Gastrocnemius medialis (tissue), 4 donors: ENCODE data around the gene MTERF4. TPM values are rescaled to one million over a fixed set of nuclear protein-coding genes. Genes with fewer than 3 reads are reported as not detected.

Experiments
- ATAC-seq, 2 donors: fragments of 150-250 bp; one replicate each; pipeline ENCODE4 v1.9.1; 2016
- DNase-seq, 2 donors: peaks; one replicate each; pipeline ENCODE4 v3.0.0-alpha.2; 2019
- H3K27ac ChIP-seq, 4 donors: fragments of 200-600 bp; sonication (generic); 1 replicate in 1 of 4; 2 replicates in 3 of 4; pipeline ENCODE4 v1.5.1; 2016 to 2018; ENCODE audit warnings: mild to moderate bottlenecking in 2 of 4, moderate library complexity in 1 of 4
- H3K27me3 ChIP-seq, 3 donors: fragments of 200-600 bp; sonication (generic) in 2 of 3; 1 replicate in 1 of 3; 2 replicates in 2 of 3; pipeline versions ENCODE4 v1.5.1 to v1.6.0; 2016 to 2019; ENCODE audit warnings: mild to moderate bottlenecking in 1 of 3, moderate library complexity in 1 of 3
- H3K36me3 ChIP-seq, 2 donors: fragments of 200-600 bp; sonication (generic) in 1 of 2; one replicate each; pipeline ENCODE4 v1.5.1; 2017 to 2018
- H3K4me1 ChIP-seq, 2 donors: fragments of 200-600 bp; sonication (generic) in 1 of 2; one replicate each; pipeline ENCODE4 v1.5.1; 2016 to 2017; ENCODE audit warnings: mild to moderate bottlenecking in 2 of 2
- H3K4me3 ChIP-seq, 4 donors: fragments of 200-600 bp; sonication (generic) in 3 of 4; 1 replicate in 1 of 4; 2 replicates in 3 of 4; pipeline ENCODE4 v1.5.1; 2016 to 2019; ENCODE audit warnings: mild to moderate bottlenecking in 2 of 4
- H3K9me3 ChIP-seq, 3 donors: fragments of 200-600 bp; sonication (generic) in 2 of 3; 1 replicate in 1 of 3; 2 replicates in 2 of 3; pipeline ENCODE4 v1.5.1; 2016 to 2019
- CTCF ChIP-seq, 5 experiments: fragments of 450-650 bp in 3 of 5; fragments of 200-600 bp in 2 of 5; sonication (generic) in 2 of 5; IDR thresholded peaks in 4 of 5; conservative IDR thresholded peaks in 1 of 5; 1 replicate in 4 of 5; 2 replicates in 1 of 5; pipeline ENCODE4 v1.5.1; 2016 to 2019; ENCODE audit warnings: antibody characterized with exemption in 5 of 5, mild to moderate bottlenecking in 3 of 5, moderate library complexity in 3 of 5
- POLR2A ChIP-seq, 2 donors: fragments of 450-650 bp; IDR thresholded peaks; one replicate each; pipeline ENCODE4 v1.6.1; 2017; ENCODE audit warnings: antibody characterized with exemption in 2 of 2, mild to moderate bottlenecking in 2 of 2, moderate library complexity in 2 of 2
- in situ Hi-C, 4 donors: fragments of 200-750 bp; cut with MboI; loops; one replicate each; pipeline versions ENCODE4 v1.15.0 to v1.8.0; 2017; ENCODE audit warnings: low sequenced_read_pairs in 4 of 4
- intact Hi-C: fragments of 100-400 bp; cut with DNase I; formaldehyde crosslinking; loops from one replicate; pipeline ENCODE4 v1.15.1; 2023; ENCODE audit warnings: low total_unique reads
- total RNA-seq, 4 donors: library from RNA; depleted of rRNA; stranded (reverse); fragments of >200 nt; gene quantifications; one replicate each; pipeline versions ENCODE4 v1.1.0 to v1.2.3, GENCODE V29; 2016

MTERF4 gene
- total RNA-seq, 4 donors from 2014 or later, result 21.8 to 49.3 (median 37.0) TPM

- H3K36me3 ChIP-seq, result no peaks in the 10 kb centered on the region
Observed at GRCh38 chr2:241132538-241133435, 30.7 kb upstream of the MTERF4 start.

GRCh38 chr2:241131531-241131930, 29.4 kb upstream of the MTERF4 start:
- no peak for DNase-seq
- intact Hi-C loops, result no loop called here

More at GRCh38 chr2:241132538-241133435, 30.7 kb upstream of the MTERF4 start:
- H3K9me3 ChIP-seq, result no peaks in the 10 kb centered on the region
- no peaks in the 10 kb centered on the region for H3K27me3 ChIP-seq
- in situ Hi-C loops, result no loop called here
- H3K27ac ChIP-seq, result no peak overlapping the region
- H3K4me3 ChIP-seq, result no peak overlapping the region
- no peak for DNase-seq
- no peak for ATAC-seq
- intact Hi-C loops, result no loop called here
- no peaks in the 10 kb centered on the region for H3K4me1 ChIP-seq
- no peak for TF ChIP-seq POLR2A (IDR thresholded peaks at IDR 0.05)
- no peak for TF ChIP-seq CTCF (IDR thresholded peaks at IDR 0.05 in 4 of 5, conservative IDR thresholded peaks at IDR 0.05 in 1 of 5)

GRCh38 chr2:241130316-241130715, 28.2 kb upstream of the MTERF4 start:
- H3K36me3 ChIP-seq, result no peaks in the 10 kb centered on the region
- TF ChIP-seq CTCF (IDR thresholded peaks at IDR 0.05 in 4 of 5, conservative IDR thresholded peaks at IDR 0.05 in 1 of 5), result no peak
- TF ChIP-seq POLR2A (IDR thresholded peaks at IDR 0.05), result no peak
- H3K9me3 ChIP-seq, result no peaks in the 10 kb centered on the region
- H3K4me3 ChIP-seq, result no peak overlapping the region
- no peaks in the 10 kb centered on the region for H3K27me3 ChIP-seq
- H3K27ac ChIP-seq, result no peak overlapping the region
- H3K4me1 ChIP-seq, result no peaks in the 10 kb centered on the region
- no peak for DNase-seq
- ATAC-seq, result no peak
- in situ Hi-C loops, result no loop called here
- intact Hi-C loops, result no loop called here

More at GRCh38 chr2:241131531-241131930, 29.4 kb upstream of the MTERF4 start:
- no peaks in the 10 kb centered on the region for H3K36me3 ChIP-seq
- ATAC-seq, result no peak
- no peaks in the 10 kb centered on the region for H3K4me1 ChIP-seq
- no peak overlapping the region for H3K4me3 ChIP-seq
- no peaks in the 10 kb centered on the region for H3K9me3 ChIP-seq
- no peak overlapping the region for H3K27ac ChIP-seq
- in situ Hi-C loops, result no loop called here
- TF ChIP-seq CTCF (IDR thresholded peaks at IDR 0.05 in 4 of 5, conservative IDR thresholded peaks at IDR 0.05 in 1 of 5) (no peak), POLR2A (IDR thresholded peaks at IDR 0.05) (no peak)
- H3K27me3 ChIP-seq, result no peaks in the 10 kb centered on the region

GRCh38 chr2:241129086-241129871, 27.2 kb upstream of the MTERF4 start:
- ATAC-seq (no peak), DNase-seq (no peak)
- in situ Hi-C loops (no loop called here), intact Hi-C loops (no loop called here)
- no peak overlapping the region for H3K4me3 ChIP-seq
- H3K9me3 ChIP-seq, result no peaks in the 10 kb centered on the region
- no peak overlapping the region for H3K27ac ChIP-seq
- no peaks in the 10 kb centered on the region for H3K27me3 ChIP-seq
- H3K36me3 ChIP-seq, result no peaks in the 10 kb centered on the region
- no peaks in the 10 kb centered on the region for H3K4me1 ChIP-seq
- TF ChIP-seq CTCF (IDR thresholded peaks at IDR 0.05 in 4 of 5, conservative IDR thresholded peaks at IDR 0.05 in 1 of 5), result no peak
- no peak for TF ChIP-seq POLR2A (IDR thresholded peaks at IDR 0.05)
